ENCODE data around the gene CSTB.

The CSTB gene

DNA sequence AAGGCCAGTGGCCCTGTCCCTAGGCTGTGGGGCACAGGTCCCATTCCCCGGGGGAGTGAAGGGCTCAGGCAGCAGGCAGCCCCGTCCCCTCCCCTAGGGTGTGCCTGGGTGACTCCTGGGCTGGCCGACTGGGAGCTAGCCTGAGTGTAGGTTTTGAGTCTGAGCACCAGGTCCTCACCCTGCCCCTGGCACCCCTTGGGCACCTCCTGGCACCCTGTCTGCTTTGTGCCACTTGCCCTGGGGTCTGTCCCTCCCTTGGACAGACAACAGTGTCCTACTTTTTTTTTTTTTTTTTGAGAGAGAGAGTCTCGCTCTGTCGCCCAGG is 37.5 kb upstream of the CSTB start:
- TF ChIP-seq, protein P1, sequence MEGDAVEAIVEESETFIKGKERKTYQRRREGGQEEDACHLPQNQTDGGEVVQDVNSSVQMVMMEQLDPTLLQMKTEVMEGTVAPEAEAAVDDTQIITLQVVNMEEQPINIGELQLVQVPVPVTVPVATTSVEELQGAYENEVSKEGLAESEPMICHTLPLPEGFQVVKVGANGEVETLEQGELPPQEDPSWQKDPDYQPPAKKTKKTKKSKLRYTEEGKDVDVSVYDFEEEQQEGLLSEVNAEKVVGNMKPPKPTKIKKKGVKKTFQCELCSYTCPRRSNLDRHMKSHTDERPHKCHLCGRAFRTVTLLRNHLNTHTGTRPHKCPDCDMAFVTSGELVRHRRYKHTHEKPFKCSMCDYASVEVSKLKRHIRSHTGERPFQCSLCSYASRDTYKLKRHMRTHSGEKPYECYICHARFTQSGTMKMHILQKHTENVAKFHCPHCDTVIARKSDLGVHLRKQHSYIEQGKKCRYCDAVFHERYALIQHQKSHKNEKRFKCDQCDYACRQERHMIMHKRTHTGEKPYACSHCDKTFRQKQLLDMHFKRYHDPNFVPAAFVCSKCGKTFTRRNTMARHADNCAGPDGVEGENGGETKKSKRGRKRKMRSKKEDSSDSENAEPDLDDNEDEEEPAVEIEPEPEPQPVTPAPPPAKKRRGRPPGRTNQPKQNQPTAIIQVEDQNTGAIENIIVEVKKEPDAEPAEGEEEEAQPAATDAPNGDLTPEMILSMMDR (IDR thresholded peaks at IDR 0.05; ENCODE audit: low read depth, low read length): no peak
- DNase-seq (ENCODE audit: low read depth in 2 of 2): no peak
- H3K4me3 ChIP-seq (replicated peaks in 1 of 2; ENCODE audit: low read depth in 2 of 2, low read length in 2 of 2): no peak overlapping the region

DNA sequence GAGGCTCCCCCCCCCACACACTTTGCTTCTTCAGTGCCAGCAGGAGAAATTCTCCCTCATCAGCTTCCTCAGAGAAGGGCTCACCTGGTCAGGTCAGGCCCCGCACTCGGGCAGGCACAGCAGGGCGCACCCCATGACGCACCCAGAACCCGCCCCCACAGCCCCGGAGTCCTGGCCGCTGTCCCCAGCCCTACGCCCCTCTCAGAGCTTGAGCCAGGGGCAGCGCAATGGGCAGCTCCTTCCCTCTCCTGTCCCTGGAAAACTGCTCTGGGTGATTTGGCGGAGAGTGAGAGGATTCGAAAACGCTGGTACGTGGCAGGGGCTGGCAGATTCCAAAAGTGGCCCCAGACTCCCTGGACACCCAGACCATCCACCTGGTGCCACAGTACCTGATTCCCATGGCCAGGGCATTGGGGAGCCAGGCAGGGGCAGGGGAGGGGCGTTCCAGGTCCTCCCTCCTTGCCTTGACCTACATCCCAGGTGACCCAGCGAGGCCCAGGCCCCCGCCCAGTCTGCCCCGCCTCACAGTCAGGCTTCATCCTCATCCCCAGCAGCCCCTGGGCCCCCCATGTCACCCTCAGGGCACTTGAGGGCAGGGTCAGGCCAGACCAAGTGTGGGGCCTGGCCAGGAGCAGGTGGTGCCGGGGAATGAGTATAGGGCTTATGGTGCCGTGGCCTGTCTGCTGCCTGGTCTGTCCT is 37.0 kb upstream of the CSTB start:
- no peak overlapping the region for H3K4me3 ChIP-seq (replicated peaks in 1 of 2; ENCODE audit: low read depth in 2 of 2, low read length in 2 of 2)
- DNase-seq (ENCODE audit: low read depth in 2 of 2): no peak
- TF ChIP-seq, protein P1 (IDR thresholded peaks at IDR 0.05; ENCODE audit: low read depth, low read length): no peak

DNA sequence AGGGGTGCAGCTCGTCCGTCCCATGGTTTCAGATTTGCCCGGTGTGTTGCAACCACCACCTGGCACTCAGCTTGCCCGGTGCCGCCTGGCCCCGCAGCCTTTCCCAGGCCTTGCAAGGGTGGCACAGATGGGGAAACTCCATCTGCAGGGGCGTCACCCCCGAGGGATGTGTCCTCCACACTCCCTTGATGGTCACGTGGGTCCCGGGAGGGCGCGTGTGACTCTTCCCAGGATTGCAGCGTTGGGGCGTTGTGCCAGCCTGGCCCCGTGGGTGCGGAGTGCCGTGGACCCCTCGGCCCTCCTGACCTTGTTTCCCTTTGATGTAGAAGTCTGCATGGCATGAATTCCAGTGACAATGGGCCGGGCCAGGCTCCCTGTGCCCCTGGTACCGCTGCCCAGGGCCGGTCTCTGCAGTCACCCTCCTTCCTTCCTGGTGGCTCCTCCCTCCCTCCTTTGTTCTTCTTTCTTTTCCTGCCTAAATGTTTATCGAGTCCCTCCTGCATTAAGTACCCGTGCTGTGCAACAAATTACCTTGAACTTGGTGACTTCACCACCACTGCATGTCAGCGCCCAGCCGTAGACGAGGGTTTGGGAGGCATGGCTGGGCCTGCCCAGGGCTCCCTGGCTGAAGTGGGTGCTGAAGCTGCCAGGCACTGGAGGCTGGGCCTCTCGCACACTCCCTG is 36.2 kb upstream of the CSTB start:
- TF ChIP-seq, protein P1 (IDR thresholded peaks at IDR 0.05; ENCODE audit: low read depth, low read length): no peak
- no peak for DNase-seq (ENCODE audit: low read depth in 2 of 2)
- H3K4me3 ChIP-seq (replicated peaks in 1 of 2; ENCODE audit: low read depth in 2 of 2, low read length in 2 of 2): no peak overlapping the region

DNA sequence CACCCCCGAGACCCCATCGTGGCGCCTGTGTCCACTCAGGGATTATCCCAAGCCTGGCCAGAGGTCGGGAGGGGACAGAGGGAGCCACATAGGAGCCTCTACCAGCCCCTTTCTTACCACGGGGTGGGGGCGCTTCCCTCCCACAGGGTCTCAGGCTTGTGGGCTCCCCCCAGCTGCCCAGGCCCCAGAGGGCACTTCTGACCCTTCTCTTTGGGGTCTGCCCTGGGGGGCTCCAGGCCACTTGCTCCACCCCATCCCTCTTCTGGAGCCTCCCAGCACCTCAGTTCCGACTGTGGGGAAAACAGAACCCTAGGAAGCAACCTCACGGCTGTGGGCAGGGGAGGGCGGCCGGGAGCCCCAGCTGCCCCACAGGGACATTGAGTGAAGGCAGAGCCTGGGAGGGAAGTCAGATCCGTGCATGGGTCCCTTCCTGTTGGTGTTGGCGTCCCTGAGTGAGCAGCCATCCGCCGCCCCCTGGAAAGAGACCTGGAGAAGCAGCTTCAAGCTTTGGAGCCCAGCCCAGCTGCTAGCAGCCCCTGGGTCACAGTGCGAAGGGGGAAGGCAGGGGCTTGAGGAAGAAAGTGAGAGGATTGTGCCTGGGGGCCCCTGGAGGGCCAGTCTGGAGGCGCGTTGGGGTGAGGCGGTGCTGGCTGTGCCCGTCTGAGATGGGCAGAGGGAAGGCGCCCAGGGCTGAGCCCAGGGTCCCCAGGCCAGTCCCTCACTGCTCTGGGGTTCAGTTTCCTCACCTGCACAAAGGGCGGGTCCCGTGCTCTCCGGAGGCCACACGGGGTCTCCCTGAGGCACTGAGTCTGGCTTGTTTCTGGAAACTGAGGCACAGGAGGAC is 35.4 kb upstream of the CSTB start:
- no peak for DNase-seq (ENCODE audit: low read depth in 2 of 2)
- TF ChIP-seq, protein P1 (IDR thresholded peaks at IDR 0.05; ENCODE audit: low read depth, low read length): no peak
- H3K4me3 ChIP-seq (replicated peaks in 1 of 2; ENCODE audit: low read depth in 2 of 2, low read length in 2 of 2): no peak overlapping the region

DNA sequence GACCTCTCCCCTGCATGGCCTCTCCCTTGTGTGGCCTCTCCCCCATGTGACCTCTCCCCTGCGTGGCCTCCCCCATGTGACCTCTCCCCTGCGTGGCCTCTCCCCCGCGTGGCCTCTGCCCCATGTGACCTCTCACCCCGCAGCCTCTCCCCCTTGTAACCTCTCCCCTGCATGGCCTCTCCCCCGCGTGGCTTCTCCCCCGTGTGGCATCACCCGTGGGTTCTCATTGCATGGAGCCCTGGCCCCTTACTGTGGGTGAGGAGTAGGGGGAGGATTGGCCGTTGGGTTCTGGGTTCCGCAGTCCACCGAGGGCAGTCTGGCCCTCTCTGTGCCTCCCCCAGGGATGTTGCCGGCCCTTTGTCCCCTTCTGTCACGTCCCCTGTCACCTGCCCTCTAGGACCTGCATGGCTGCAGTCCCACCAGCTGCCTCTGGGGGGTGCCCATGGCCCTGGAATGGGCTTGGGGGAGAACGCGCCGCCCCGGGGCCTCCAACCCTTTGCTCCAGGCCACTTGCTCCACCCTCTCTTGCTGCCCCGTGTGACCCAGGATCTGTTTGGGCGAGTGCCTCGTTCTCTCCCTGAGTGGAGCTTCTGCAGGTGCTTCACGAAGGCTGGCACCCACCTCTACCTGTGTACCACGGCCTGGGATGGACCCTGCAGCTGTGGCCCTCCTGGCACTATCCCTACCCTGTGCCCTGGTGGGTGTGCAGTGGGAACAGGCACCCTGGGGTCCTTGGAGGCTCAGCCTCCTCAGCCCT is 34.6 kb upstream of the CSTB start:
- H3K4me3 ChIP-seq (replicated peaks in 1 of 2; ENCODE audit: low read depth in 2 of 2, low read length in 2 of 2): no peak overlapping the region
- DNase-seq (ENCODE audit: low read depth in 2 of 2): peak; percentile 70 to 71
- TF ChIP-seq, protein P1 (IDR thresholded peaks at IDR 0.05; ENCODE audit: low read depth, low read length): peak; percentile 97

DNA sequence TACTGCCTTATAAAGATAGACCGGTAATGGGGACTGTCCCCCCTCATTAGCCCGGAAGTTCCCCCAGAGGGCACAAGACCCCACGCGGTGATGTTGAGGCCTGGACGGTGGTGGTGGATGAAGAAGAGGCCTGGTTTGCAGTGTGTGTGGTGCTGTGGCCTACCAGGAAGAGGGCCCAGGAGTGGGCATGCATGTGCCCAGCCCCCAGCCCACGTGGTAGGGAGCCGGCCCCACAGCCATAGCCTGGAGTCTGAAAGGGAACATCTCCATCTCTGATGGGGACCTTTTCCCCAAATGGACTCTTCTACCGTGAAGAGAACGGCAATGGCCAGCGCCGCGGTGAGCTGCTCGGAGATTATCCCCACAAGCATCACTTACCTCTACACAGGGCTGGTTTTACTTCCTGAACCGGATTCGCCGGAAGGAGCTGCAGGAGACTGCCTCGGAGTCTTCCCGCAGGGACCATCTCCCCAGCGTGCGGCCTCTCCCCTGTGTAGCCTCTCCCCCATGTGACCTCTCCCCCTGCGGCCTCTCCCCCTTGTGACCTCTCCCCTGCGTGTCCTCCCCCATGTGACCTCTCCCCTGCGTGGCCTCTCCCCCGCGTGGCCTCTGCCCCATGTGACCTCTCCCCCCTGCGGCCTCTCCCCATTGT is 33.9 kb upstream of the CSTB start:
- TF ChIP-seq, protein P1 (IDR thresholded peaks at IDR 0.05; ENCODE audit: low read depth, low read length): no peak
- no peak overlapping the region for H3K4me3 ChIP-seq (replicated peaks in 1 of 2; ENCODE audit: low read depth in 2 of 2, low read length in 2 of 2)
- no peak for DNase-seq (ENCODE audit: low read depth in 2 of 2)

All from cardiac fibroblast (primary cell).